Occipital lobe (tissue), 2 donors: ENCODE measurements around the gene TMEM119. TPM values are rescaled to one million over a fixed set of nuclear protein-coding genes. Genes with fewer than 3 reads are reported as not detected.
A peak's percentile ranks its signal among the peaks of the same experiment; 100 is the strongest.
"Not testable (repeated sequence)": the region's sequence is repeated elsewhere in the genome, so short reads cannot be mapped to it uniquely, and the experiment has no call there.

Experiments
- DNase-seq: peaks from one replicate; lab custom pipeline; 2025; lab: John Stamatoyannopoulos, UW
- total RNA-seq: library from RNA; depleted of rRNA; stranded (reverse); fragments of >200 nt; gene quantifications from one replicate; pipeline ENCODE4 v1.2.3, GENCODE V29; 2014

Gene TMEM119
- total RNA-seq, 1 donor from 2014 or later = 2.2 TPM

DNA sequence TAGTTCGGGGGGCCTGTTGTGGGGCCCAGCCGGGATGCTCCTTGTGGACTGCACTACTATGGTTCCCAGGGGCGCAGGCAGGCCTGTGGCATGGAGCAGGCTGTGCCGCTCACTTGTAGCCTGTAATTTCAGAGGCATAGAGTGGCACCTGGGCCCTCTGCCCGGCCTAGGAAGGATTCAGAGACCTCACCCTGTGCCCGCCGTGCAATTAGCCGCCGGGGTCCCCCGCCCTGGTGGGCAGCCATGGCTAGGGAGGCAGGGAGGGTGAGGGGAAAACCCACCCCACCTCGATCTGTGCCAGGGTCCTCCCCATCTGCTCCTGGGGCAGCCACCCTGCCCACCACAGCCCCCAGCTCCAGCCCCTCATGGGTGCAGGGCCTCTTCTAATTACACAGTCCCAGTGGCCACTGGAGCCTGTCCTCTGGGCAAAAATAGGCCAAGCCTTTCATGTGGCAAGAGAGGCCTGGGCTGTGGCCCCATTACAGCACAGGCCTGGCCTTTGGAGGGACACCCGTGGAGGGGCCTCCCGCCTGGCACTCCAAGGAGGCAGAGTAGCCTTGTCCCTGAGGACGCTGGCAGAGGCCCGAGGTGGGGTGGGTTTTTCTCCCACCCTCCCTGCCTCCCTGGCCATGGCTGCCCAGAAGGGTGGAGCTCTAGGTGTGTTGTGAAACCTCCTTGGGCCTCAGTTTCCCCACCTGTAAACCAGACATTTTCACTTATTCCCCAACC is 5.3 kb upstream of the TMEM119 start:
- no peak for DNase-seq

DNA sequence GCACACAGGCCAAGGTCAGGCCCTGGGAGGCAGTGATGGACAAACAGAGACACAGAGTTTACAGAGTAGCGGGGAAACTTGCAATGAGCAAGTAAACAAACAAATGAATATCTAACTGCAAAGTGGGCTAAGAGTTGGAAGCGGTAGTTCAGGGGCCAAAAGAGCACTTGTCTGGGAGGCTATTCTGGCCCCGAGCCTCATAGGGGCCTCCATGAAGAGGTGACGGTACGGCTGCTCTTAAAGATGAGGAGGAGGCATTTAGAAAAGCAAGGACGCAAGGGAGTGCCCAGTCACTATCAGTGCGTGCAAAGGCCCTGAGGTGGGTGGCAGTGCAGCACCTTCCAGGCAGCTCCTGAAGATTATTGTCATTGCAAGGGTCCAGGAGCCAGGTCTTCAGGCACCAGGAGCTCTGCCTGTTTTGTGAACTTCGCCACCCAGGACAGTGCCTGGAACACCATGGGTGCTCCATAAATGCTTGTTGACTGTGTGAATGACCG is 4.4 kb upstream of the TMEM119 start:
- DNase-seq = no peak

DNA sequence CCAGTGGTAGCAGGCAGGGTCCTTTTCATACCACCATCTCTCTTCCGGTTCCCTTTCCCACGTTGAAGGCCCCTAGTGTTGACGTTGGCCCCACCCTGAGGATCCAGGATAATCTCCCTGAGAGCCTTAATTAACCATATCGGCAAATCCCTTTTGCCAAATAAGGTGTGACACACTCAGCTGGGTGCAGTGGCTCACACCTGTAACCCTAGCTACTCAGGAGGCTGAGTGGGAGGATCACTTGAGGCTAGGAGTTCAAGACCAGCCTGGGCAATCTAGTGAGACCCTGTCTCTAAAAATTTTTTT is 2.8 kb upstream of the TMEM119 start:
- DNase-seq = no peak

DNA sequence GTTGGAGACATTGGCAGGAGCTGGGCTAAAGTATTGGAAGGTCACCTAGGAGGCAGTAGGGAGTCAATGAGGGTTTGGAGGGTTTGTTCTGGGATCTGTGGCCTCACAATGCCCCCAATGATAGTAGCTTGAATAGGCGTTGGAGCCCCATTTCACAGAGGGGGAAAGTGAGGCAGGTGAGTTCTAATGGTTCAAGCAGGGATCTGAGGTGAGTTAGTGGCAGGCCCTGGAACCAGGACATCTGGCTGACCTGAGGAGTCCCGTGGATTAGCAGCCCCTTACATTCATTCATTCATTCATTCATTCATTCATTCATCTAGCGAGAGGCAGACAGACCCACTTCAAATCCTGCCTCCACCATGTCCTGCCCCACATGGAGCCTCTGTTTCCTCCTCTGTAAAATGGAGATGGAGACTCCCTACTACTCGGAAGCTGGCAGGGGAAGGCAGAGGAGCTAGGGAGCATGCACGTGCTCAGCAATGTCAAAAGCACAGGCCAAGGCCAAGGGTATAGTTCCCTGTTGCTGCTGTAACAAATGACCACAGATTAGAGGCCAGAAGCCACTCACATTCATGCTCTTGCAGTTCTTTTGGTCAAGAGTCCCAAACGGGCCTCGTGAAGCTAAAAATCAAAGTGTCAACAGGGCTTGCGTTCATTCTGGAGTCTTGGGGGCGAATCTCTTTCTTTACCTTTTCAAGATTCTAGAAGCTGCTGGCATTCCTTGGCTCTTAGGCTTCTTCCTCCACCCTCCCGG is 2.2 kb upstream of the TMEM119 start:
- no peak for DNase-seq

DNA sequence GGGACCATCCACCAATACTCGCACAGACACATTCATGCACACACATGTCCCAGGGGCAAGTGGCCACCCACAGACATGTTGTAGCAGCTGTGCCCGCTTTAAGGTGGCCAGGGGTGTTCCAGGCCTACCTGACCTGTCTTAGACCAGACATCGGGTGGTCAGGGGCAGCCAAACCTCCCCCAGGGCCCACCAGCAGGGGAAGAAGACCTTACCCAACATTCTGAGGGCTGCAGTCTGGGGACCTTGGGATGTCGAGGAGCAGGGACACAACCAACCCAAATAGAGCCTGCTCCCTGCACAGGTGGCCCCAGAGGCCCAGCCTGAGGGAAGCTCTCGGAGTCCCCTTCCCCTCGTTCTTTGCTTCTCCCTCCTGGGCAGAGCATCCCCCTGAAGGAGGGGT is 1.7 kb upstream of the TMEM119 start:
- DNase-seq = no peak

DNA sequence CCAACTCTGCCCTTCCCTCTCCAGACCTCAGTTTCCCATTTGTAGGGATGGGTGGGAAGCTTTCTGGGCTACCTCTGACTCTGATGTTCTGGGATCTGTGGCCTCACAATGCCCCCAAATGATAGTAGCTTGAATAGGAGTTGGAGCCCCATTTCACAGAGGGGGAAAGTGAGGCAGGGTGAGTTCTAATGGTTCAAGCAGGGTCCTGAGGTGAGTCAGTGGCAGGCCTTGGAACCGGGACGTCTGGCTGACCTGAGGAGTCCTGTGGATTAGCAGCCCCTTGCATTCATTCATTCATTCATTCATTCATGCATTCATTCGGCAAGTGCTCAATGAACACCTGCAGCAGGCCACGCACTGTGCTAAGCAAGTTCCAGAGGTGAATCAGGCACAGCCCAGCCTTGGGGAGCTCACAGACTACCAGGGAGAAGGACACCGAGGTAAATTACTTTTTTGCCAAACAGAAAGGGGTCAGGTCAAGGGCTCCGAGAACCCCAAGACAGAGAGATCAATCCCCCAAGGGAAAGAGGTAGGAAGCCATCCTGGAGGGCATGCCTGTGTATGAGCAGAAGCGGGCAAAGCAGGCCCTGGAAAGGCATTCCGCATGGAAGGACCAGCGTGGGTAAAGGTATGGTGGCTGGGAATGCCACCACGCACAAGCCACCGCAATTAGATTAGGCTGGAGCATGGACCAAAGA is 818 bp upstream of the TMEM119 start:
- no peak for DNase-seq

DNA sequence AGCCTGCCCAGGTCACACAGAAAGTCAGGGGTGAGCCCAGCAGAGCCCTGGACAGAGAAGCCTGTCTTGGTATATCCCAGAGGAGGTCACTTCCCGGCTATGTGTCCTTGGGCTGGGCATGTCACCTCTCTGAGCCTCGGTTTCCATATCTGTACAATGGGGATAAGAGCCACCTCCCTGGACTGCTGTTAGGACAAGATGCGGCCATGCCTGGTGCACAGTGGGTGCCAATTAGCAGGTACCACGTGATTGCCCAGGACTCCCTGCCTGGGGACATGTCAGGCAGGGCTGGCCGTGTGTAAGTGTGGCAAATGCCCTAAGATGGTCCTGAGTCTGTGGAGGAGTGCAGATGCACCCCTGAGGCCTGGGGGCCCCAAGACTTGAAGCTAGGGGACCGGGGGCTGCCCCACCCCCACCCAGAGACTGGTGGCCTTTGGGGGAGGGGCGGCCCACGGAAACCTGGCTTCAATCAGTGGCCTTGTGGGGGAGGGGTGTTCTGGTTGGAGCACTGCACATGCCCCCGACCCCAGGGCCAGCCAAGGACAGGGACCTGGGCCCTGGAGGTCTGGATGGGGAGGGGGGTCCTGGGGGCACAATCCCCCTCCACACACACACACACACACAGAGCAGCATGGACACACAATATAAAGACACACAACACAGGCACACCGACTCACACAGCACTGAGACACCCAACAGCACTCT is 878 bp downstream of the TMEM119 start:
- no peak for DNase-seq

DNA sequence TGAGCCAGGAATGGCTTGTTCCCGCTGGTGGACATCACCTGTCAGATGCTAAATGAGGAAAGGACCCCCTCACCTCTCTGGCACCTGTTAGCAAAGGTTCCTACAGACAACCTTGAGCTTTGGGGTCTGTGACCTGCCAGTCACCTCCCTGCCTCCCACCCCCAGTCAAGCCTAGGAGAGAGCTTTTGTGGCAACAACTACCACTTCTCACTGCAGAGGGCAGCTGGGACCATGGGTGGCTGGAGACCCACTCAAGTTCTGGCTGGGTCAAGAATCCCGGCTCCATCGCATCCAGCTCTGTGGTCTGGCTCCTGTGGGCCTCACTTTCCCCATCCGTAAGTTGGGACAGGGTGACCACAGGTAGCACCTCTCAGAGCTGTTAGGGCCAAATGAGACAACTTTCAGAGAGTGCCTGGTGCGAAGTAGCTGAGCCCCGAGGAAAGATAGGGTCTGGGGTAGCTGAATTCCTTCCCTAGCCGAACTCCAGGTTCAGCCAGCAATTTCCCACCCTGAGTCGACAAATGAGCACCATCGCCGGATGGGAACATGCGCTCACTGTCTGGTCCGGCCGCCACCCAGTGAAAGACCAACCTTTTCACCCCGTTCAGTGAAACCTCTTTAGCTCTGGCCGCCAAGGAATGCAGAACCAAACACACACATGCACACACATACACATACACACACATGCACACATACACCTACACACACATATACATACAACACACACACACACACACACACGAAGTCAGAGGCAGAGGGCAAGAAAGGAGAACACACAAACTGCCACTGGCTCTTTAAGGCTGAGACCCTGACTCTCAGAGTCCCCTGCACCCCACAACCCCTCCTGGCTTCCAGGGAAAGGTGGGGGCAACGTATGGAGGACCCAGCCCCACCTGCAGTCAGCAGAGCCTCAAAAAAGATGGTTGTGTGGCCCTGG is 1.9 kb downstream of the TMEM119 start:
- no peak for DNase-seq

DNA sequence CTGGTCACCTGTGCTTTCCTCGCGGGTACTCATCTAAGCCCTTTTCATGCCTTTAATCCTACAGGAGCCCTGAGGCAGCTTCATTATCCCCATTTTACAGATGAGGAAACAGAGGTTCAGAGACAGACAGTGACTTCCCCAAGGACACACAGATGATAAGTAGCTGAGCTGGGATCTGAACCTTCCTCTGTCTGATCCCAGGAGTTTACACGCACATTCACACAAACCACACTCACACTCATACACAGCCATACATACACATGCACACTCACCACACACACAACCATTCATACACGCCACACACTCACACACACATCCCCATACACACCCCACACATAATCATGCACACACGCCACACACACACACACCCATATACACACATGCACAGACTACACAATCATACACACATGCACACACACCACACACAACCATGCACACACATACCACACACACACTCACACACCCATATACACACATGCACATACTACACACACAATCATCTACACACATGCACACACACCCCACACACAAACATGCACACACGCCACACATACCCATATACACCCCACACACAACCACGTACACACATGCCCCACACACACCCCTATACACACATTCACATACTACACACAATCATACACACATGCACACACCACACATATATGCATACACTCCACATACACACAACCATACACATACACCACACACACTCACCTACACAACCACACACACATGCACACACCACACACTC is 2.7 kb downstream of the TMEM119 start:
- no peak for DNase-seq

DNA sequence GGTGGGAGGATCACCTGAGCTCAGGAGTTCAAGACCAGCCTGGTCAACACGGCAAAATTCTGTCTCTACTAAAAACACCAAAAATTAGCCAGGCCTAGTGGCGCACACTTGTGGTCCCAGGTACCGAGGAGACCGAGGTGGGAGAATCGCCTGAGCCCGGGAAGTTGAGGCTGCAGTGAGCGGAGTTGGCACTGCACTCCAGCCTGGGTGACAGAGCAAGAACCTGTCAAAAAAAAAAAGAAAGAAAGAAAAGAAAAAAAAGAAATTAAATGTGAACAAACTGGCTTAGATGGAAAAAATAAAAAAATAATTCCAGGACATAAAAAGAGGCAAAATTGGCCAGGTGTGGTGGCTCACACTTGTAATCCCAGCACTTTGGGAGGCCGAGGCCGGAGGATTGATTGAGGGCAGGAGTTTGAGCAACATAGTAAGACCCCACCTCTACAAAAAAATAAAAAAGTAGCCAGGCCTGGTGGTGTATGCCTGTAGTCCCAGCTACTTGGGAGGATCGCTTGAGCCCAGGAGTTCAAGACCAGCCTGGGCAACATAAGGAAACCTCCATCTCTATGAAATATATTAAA is 3.5 kb downstream of the TMEM119 start:
- DNase-seq = no peak

DNA sequence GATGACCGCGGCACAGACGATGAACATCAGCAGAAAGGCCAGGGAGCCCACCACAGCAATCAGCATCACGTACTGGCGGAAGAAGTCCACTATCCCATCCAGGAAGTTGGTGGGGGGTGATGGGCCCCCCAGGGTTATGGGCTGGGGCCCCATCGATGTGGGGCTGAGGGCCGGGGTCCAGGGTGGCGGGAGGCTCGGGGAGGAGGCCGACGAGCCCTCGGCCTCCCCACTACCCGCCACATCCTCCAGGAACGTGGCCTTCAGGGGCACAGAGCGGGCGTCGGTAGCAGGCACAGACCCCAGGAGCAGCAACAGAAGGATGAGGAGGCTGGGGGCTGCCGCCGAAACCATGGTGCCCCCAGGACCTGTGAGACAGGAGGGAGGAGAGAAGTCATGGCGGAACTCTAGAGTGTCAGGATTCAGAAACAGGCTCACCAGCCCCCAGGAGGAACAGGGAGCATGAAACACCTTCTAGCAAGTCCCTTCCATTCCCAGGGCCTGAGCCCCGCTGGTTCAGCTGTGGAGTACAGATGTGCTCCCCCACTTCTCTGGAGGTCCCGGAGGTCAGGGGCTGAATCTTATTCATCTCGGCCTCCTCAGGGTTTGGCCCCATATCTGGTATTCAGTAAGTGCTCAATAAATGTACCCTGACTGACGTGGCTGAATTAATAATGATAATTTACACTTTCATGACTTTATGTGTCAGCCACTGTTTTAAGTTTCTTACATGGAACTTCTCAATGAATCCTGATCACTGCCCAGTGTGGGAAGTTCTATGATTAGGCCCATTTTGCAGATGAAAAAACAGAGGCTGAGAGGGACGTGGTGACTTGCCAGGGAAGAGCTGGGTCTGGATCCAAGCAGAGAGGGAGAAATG is 5.6 kb downstream of the TMEM119 start:
- DNase-seq = no peak

DNA sequence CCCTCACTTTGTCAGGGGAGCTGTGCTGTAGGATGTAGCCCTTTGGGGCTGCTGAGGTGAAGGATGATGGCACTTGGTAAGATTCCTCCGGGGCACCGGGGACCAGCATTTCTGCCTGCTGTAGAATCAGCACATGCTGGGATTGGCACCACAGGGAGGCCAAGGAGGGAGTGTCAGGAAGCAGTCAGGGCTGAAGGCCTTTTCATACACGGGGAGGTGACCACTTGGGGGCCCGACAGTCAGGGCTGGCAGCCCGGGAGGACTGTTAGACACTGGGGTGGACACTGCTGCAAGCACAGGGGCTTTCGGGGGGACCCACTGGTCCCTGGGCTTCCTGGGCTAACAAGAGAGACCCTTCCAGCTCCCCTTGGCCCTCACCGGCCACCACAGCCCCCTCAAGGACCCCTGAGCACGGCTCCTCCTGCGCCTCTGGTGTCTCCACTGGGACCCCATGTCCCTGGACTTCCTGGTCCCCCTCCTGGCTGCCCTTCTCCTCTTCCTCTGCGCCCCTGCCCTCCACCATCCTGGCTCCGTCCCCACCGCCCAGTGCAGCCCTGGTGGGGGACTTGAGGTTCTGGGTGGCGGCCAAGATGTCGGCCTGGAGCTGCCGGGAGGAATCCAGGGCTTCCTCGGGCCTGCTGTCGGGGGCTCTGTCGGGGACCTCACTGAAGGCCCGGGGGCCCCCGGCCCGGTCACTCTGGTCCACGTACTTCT is 6.5 kb downstream of the TMEM119 start:
- DNase-seq = no peak

DNA sequence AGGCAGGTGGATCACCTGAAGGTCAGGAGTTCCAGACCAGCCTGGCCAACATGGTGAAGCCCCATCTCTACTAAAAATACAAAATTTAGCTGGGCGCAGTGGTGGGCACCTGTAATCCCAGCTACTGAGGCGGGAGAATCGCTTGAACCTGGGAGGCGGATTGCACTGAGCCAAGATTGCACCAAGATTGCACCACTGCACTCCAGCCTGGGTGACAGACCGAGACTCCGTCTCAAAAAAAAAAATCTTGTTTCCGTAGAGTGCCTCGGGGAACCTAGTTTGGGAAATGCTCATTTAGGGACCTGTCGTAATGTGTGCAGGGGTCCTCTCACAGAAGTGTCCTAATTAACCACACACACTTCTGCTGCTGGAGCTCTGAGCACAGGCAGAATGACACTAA is 7.4 kb downstream of the TMEM119 start:
- not testable (repeated sequence) for DNase-seq

DNA sequence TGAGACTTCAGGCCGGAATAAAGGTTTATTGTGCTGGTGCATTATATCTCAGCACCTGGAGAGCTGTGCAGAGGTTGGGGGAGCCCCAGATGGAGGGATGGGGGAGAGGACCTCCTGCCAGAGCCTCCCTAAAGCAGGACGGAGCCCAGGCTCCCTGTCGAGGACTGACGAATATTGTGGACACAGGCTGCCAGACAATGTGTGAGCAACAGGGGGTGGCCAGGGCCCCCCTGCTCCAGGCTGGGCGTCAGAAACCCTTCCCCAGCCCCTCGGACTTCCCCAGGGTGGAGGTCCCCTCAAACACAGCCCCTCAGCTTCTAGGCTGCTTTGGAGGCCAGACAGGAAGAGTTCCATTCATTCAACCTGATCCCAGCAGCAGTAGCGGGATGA is 8.0 kb downstream of the TMEM119 start:
- DNase-seq = no peak

DNA sequence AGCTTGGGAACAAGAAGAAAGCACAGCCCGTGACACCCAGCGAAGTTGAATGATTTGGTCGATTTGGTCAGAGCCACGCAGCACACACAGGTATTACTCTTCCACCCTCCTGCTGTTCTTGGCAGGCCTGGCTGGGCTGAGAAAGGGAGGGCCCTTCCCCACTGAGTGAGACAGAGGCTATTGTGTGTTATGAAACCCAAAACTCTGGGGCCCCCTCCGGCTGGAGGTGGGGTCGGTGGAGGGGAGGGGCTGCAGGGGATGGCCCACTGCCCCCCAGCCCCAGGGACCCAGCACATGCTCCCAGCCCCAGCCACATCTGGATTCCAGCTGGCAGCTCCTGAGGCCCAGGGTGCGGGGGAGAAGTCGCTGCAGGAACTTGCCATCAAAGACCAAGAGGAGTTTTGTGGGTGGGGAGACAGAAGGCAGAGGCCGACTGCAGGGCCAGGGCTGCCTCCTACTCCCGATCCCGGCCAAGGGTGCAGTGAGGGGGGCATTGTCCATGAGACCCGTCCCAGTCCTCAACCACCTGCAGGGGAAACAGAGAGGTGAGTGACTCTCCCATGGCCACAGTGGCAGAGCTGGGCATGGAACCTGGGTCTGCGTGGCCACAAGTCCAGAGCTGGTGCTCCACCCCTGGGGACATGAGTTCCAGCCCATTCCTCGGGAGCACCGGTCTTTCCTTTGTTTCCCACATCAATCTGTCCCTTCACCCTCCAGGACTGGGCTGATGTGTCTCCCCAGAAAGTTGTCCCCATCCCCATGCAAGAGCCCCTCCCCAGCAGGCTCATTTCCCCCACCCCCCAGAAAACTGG is 8.7 kb downstream of the TMEM119 start:
- DNase-seq = no peak

DNA sequence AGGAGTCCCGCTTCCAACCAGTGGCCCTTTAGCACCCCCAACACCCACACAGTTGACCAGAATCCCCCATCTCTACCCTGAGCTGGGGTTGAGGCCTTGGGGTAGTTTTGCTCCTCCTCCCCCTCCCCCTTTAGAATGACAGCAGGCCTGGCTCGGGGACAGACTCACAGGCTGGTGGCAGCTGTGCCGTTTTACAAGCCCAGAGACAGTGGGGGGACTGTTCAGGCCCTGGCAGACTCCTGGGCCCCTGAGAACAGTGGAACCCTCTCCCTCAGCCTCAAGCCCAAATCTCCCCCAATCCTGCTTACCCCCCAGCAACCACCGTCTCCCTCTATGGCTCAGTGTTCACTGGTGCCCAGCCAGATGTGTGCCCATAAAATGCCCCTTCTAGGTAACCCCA is 10.1 kb downstream of the TMEM119 start:
- DNase-seq = peak; percentile 14

DNA sequence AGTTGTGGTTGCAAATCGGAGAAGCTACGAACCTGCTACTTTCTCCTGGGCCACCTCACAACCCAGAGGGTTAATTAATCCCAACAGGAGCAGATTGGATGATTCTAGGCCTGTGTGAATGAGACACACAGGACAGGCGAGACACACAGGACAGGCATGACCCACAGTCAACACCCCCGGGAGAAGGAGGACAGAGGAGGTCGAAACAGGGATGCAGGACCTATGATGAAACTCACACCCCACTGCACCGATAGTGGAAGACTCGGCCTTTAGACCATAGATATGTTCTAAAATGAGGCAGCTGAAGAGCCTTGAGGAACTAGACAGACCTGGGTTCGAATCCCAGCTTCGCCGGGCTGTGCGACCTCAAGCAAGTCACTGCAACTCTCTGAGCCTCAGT is 11.6 kb downstream of the TMEM119 start:
- no peak for DNase-seq
